Measurements from ENCODE around the gene LILRA2.

DNA sequence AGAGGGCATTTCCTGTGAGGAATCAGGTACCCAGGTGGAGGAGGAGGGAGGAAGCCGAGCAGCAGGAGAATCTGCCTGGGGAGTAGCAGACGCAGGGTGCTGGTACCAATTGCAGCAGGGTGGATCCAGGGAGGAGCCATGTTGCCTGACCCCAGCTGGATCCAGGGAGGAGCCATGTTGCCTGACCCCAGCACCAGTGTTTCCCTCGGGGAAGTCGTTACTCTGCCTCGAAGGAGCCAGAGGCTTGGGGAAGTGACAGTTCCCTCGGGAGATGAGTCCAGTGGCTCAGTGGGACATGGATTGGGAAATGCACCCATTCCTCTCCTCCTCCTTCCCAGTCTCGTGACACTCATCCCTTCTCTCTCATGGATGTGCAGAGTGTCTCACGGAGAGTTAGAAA lies 39.4 kb upstream of the LILRA2 start:
- TF ChIP-seq CTCF (IDR thresholded peaks at IDR 0.05) (no peak), POLR2A (IDR thresholded peaks at IDR 0.05) (no peak)

Data from uterus (tissue), 2 donors.